HL-60 (cell line): Measurements from ENCODE around the gene SPAG17.

ENCODE experiments used
- DNase-seq, 2 experiments: peaks; one replicate each; pipeline ENCODE4 v3.0.0-alpha.2; 2010 to 2020; ENCODE audit warnings: low read depth in 1 of 2, low spot score in 1 of 2
- H3K27ac ChIP-seq: fragments of 250-450 bp; sonication (Bioruptor Pico); replicated peaks from 2 replicates; pipeline ENCODE4 v1.5.1; 2020; ENCODE audit warnings: mild to moderate bottlenecking, moderate library complexity
- H3K27me3 ChIP-seq: fragments of 250-450 bp; sonication (Bioruptor Pico); 2 replicates; pipeline ENCODE4 v1.5.1; 2021; ENCODE audit warnings: mild to moderate bottlenecking, moderate library complexity; ENCODE audit not compliant: insufficient read depth, poor library complexity, severe bottlenecking
- H3K4me3 ChIP-seq: replicated peaks from 2 replicates; pipeline ENCODE4 v1.5.1; 2011; ENCODE audit warnings: mild to moderate bottlenecking, control low read depth, low read length; ENCODE audit not compliant: insufficient read depth
- GABPA ChIP-seq: IDR thresholded peaks from 2 replicates; pipeline ENCODE4 v1.6.1; 2012; ENCODE audit warnings: low read depth
- POLR2AphosphoS5 ChIP-seq: IDR thresholded peaks from 2 replicates; pipeline ENCODE4 v1.6.1; 2012; ENCODE audit warnings: low read depth
- SPI1 ChIP-seq: IDR thresholded peaks from 2 replicates; pipeline ENCODE4 v1.6.1; 2012; ENCODE audit warnings: low read depth, mild to moderate bottlenecking, borderline replicate concordance
- TF ChIP-seq, protein P1 (sequence below): IDR thresholded peaks from one replicate; pipeline ENCODE4 v1.5.1; 2011; ENCODE audit warnings: low read length, control low read depth, inconsistent platforms; ENCODE audit not compliant: insufficient read depth
- TF ChIP-seq, protein P2 (sequence below): IDR thresholded peaks from 2 replicates; pipeline ENCODE4 v1.6.1; 2012; ENCODE audit warnings: low read depth; ENCODE audit not compliant: insufficient replicate concordance

The SPAG17 gene

DNA sequence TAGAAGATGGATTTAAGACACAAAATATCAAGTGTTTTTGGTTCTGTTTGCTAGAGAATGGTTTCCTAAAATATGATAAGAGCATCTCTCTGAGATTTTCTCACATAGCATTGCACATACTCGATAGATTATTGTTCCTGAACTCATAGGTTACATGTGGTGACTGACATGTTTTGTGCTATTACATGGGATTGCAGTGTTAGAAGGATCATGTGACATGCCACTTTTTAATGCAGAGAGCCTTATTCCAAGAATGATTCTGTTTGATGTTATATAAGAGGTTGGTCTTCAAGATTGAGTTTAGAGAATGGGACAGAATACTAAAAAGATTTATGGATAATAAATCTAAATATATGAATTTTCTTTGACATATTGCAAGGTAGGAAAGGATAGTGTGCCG, 34.4 kb upstream of the SPAG17 start:
- H3K4me3 ChIP-seq: no peak overlapping the region
- H3K27me3 ChIP-seq: no peaks in the 10 kb centered on the region
- DNase-seq: no peak
- no peak overlapping the region for H3K27ac ChIP-seq
- TF ChIP-seq GABPA (no peak), POLR2AphosphoS5 (no peak), SPI1 (no peak)
- TF ChIP-seq, protein P1, sequence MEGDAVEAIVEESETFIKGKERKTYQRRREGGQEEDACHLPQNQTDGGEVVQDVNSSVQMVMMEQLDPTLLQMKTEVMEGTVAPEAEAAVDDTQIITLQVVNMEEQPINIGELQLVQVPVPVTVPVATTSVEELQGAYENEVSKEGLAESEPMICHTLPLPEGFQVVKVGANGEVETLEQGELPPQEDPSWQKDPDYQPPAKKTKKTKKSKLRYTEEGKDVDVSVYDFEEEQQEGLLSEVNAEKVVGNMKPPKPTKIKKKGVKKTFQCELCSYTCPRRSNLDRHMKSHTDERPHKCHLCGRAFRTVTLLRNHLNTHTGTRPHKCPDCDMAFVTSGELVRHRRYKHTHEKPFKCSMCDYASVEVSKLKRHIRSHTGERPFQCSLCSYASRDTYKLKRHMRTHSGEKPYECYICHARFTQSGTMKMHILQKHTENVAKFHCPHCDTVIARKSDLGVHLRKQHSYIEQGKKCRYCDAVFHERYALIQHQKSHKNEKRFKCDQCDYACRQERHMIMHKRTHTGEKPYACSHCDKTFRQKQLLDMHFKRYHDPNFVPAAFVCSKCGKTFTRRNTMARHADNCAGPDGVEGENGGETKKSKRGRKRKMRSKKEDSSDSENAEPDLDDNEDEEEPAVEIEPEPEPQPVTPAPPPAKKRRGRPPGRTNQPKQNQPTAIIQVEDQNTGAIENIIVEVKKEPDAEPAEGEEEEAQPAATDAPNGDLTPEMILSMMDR: no peak
- TF ChIP-seq, protein P2, sequence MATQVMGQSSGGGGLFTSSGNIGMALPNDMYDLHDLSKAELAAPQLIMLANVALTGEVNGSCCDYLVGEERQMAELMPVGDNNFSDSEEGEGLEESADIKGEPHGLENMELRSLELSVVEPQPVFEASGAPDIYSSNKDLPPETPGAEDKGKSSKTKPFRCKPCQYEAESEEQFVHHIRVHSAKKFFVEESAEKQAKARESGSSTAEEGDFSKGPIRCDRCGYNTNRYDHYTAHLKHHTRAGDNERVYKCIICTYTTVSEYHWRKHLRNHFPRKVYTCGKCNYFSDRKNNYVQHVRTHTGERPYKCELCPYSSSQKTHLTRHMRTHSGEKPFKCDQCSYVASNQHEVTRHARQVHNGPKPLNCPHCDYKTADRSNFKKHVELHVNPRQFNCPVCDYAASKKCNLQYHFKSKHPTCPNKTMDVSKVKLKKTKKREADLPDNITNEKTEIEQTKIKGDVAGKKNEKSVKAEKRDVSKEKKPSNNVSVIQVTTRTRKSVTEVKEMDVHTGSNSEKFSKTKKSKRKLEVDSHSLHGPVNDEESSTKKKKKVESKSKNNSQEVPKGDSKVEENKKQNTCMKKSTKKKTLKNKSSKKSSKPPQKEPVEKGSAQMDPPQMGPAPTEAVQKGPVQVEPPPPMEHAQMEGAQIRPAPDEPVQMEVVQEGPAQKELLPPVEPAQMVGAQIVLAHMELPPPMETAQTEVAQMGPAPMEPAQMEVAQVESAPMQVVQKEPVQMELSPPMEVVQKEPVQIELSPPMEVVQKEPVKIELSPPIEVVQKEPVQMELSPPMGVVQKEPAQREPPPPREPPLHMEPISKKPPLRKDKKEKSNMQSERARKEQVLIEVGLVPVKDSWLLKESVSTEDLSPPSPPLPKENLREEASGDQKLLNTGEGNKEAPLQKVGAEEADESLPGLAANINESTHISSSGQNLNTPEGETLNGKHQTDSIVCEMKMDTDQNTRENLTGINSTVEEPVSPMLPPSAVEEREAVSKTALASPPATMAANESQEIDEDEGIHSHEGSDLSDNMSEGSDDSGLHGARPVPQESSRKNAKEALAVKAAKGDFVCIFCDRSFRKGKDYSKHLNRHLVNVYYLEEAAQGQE: no peak

DNA sequence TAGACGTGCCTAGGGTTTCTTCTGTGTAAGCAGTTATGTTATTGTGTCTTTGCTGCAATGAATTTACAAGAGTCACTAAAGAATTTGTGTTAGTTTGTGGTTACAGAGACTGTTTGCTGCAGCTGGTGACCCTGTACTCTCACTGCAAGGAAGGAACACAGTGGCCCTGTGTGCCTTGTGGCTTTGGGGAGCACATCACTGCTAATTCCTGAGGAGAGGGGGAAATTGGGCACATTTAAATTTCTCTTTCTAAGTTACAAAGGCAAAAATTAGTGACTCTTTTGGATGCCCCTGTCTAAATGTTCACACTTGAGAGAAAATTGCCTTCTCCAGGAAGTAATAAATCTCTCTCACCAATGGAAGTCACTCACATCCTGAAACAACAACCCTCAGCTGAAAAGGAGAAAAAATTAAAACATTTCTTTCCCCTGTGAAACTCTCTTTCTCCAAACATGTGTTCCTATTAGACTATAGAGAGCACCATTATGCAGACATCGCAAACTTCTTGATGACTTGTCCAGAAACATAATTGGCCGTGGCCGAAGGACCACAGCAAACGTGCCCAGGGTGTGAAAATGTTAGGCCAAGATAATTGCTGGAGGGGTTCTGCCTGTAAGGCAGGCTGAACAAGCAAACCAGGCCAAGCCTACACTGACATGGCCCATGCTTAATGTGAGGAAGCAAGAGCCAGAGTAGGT, 32.3 kb upstream of the SPAG17 start:
- no peak for DNase-seq
- H3K27me3 ChIP-seq: no peaks in the 10 kb centered on the region
- H3K27ac ChIP-seq: no peak overlapping the region
- TF ChIP-seq, protein P2: no peak
- no peak for TF ChIP-seq GABPA
- TF ChIP-seq, protein P1: no peak
- TF ChIP-seq SPI1: no peak
- TF ChIP-seq POLR2AphosphoS5: no peak
- H3K4me3 ChIP-seq: no peak overlapping the region

DNA sequence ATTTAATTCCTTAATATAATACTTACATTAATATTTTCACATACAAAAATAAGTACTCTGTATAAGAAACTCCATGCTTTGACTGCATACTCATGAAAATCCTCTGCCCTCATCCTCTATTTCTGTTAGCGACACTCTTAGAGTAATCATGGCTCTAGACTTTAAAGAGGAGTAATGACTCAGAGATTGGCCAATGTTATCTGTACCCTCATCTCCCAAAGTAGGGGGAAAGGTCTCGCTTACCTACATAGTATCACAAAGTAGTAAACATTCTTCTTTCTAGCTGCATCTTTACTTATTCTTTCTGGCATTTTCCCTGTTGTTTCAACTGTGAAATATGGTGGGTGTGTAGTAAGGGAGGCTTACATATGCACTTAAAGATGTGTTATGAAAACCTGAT, 29.8 kb upstream of the SPAG17 start:
- Histone ChIP-seq H3K27me3 (no peaks in the 10 kb centered on the region), H3K27ac (no peak overlapping the region), H3K4me3 (no peak overlapping the region)
- DNase-seq: no peak
- TF ChIP-seq, protein P2: no peak
- no peak for TF ChIP-seq POLR2AphosphoS5
- no peak for TF ChIP-seq SPI1
- TF ChIP-seq, protein P1: no peak
- TF ChIP-seq GABPA: no peak
